Natural killer cell (primary cell): ENCODE measurements around the gene MAVS. TPM values are rescaled to one million over a fixed set of nuclear protein-coding genes. Genes with fewer than 3 reads are reported as not detected.
A peak's percentile ranks its signal among the peaks of the same experiment; 100 is the strongest.

Experiments
- ATAC-seq, 3 donors: fragments of 150-1000 bp in 2 of 3; fragments of 200-7000 bp in 1 of 3; cut with Tn5 transposase; 1 replicate in 1 of 3; 2 replicates in 2 of 3; pipeline ENCODE4 v1.10.0; 2021; ENCODE audit warnings: mild to moderate bottlenecking in 2 of 3, moderate library complexity in 2 of 3
- DNase-seq, 2 donors: peaks; one replicate each; pipeline versions ENCODE4 v3.0.0 to v3.0.0-alpha.2; 2013 to 2021; ENCODE audit warnings: mixed read lengths in 1 of 2
- H3K27ac ChIP-seq: one replicate; pipeline ENCODE4 v1.5.1; 2013; ENCODE audit warnings: mild to moderate bottlenecking, low read length
- H3K27me3 ChIP-seq: one replicate; pipeline ENCODE4 v1.6.1; 2013; ENCODE audit warnings: low read length; ENCODE audit not compliant: control insufficient read depth, insufficient read depth
- H3K36me3 ChIP-seq: one replicate; pipeline ENCODE4 v1.6.1; 2013; ENCODE audit warnings: low read length; ENCODE audit not compliant: control insufficient read depth, insufficient read depth
- H3K4me1 ChIP-seq: one replicate; pipeline ENCODE4 v1.6.1; 2013; ENCODE audit warnings: low read length; ENCODE audit not compliant: control insufficient read depth, insufficient read depth
- H3K4me3 ChIP-seq: one replicate; pipeline ENCODE4 v1.5.1; 2013; ENCODE audit warnings: low read length
- H3K9me3 ChIP-seq: one replicate; pipeline ENCODE4 v1.6.1; 2013; ENCODE audit warnings: low read length; ENCODE audit not compliant: control insufficient read depth, insufficient read depth
- H3K27ac Mint-ChIP-seq, 2 donors: one replicate each; pipeline ENCODE4 v1.8.0; 2022; ENCODE audit warnings: mild to moderate bottlenecking in 2 of 2, mixed read lengths in 2 of 2, moderate library complexity in 1 of 2
- H3K27me3 Mint-ChIP-seq, 2 donors: one replicate each; pipeline ENCODE4 v1.8.0; 2022; ENCODE audit warnings: low read depth in 2 of 2, mixed read lengths in 2 of 2
- H3K36me3 Mint-ChIP-seq: one replicate; pipeline ENCODE4 v1.8.0; 2022; ENCODE audit warnings: mixed read lengths
- H3K4me1 Mint-ChIP-seq, 2 donors: one replicate each; pipeline ENCODE4 v1.8.0; 2022; ENCODE audit warnings: mixed read lengths in 2 of 2
- H3K4me3 Mint-ChIP-seq: one replicate; pipeline ENCODE4 v1.8.0; 2022; ENCODE audit warnings: mild to moderate bottlenecking, moderate library complexity, mixed read lengths
- H3K9me3 Mint-ChIP-seq, 2 donors: one replicate each; pipeline ENCODE4 v1.8.0; 2022; ENCODE audit warnings: mixed read lengths in 2 of 2
- CTCF ChIP-seq: fragments of 200-600 bp; IDR thresholded peaks from one replicate; pipeline ENCODE4 v1.8.0; 2022; ENCODE audit warnings: antibody characterized with exemption
- WGBS: methylation state at CpG from one replicate; pipeline ENCODE4 v1.1.7; 2013; ENCODE audit warnings: missing lambda C conversion rate; ENCODE audit not compliant: insufficient coverage; 5-methylcytosine and 5-hydroxymethylcytosine counted together
- intact Hi-C: fragments of 100-400 bp; cut with micrococcal nuclease; formaldehyde crosslinking; loops from one replicate; pipeline ENCODE4 v1.14.2; 2022
- total RNA-seq, 4 donors: library from RNA; stranded (reverse); fragments of 120-200 nt in 1 of 4; gene quantifications; one replicate each; pipeline versions ENCODE4 v1.2.3 to v1.2.4, GENCODE V29; 2013 to 2022

The MAVS gene
- total RNA-seq, 3 donors from 2014 or later (not counting 1 experiment from before 2014, with no cell fraction given): 23.1 to 30.8 (median 26.4) TPM

GRCh38 chr20:3818155-3819151 lies 28.2 kb upstream of the MAVS start:
- TF ChIP-seq CTCF: no peak
- Histone ChIP-seq H3K27me3 (no peaks in the 10 kb centered on the region), H3K36me3 (peaks cover 8% of the 10 kb centered on the region), H3K4me1 (peaks cover 72% of the 10 kb centered on the region), H3K4me3 (no peak overlapping the region), H3K27ac (no peak overlapping the region), H3K9me3 (no peaks in the 10 kb centered on the region)
- intact Hi-C loops: no loop called here
- Mint-ChIP-seq H3K9me3 (no peaks in the 10 kb centered on the region), H3K27ac (peak overlapping the region; percentile 97), H3K4me1 (peaks cover 49 to 74% of the 10 kb centered on the region in 2 donors), H3K27me3 (no peaks in the 10 kb centered on the region), H3K4me3 (peak overlapping the region; percentile 79), H3K36me3 (no peaks in the 10 kb centered on the region)
- ATAC-seq: no peak
- WGBS: 94% methylated on average over 8 of the region's 8 CpGs
- peak in 1 of 2 donors; percentile 41 for DNase-seq

- Mint-ChIP-seq H3K4me1 (peaks cover 46 to 68% of the 10 kb centered on the region in 2 donors), H3K4me3 (peak overlapping the region; percentile 89), H3K36me3 (no peaks in the 10 kb centered on the region), H3K9me3 (no peaks in the 10 kb centered on the region), H3K27ac (peak overlapping the region; percentile 97), H3K27me3 (no peaks in the 10 kb centered on the region)
- peaks cover 61% of the 10 kb centered on the region for H3K4me1 ChIP-seq
- no peak for TF ChIP-seq CTCF
- peaks cover 18% of the 10 kb centered on the region for H3K36me3 ChIP-seq
- ATAC-seq: no peak
- no peaks in the 10 kb centered on the region for H3K9me3 ChIP-seq
- H3K4me3 ChIP-seq: peak overlapping the region; percentile 69
- whole genome bisulfite sequencing: 64% methylated on average over 19 of the region's 20 CpGs
- intact Hi-C loops: loop anchor here (1.0 to 2.0 kb wide), 6 partner anchors 8 to 51 kb away; partner anchors contain the start of gene MAVS
- no peak for DNase-seq
- H3K27me3 ChIP-seq: no peaks in the 10 kb centered on the region
- H3K27ac ChIP-seq: peak overlapping the region; percentile 87
These were observed 27.1 kb upstream of the MAVS start for GRCh38 chr20:3819411-3820047.

GRCh38 chr20:3820048-3820900 lies 26.4 kb upstream of the MAVS start, which contains the start of gene AP5S1:
Gene AP5S1, plus strand, starts transcription at chr20:3820547. Its CDS starts 1,571 bp downstream, at chr20:3822118.
- Histone ChIP-seq H3K4me1 (peaks cover 54% of the 10 kb centered on the region), H3K36me3 (peaks cover 21% of the 10 kb centered on the region), H3K9me3 (no peaks in the 10 kb centered on the region), H3K27me3 (no peaks in the 10 kb centered on the region), H3K27ac (peak within 1 kb of the TSS; percentile 98), H3K4me3 (peak within 1 kb of the TSS; percentile 69)
- Mint-ChIP-seq H3K27ac (peak within 1 kb of the TSS; percentile 97), H3K4me3 (peak within 1 kb of the TSS; percentile 89), H3K27me3 (no peaks in the 10 kb centered on the region), H3K4me1 (peaks cover 43 to 61% of the 10 kb centered on the region in 2 donors), H3K9me3 (no peaks in the 10 kb centered on the region), H3K36me3 (no peaks in the 10 kb centered on the region)
- ATAC-seq (peak; percentile 82 to 90 (median 85)), DNase-seq (peak; percentile 95 to 97)
- intact Hi-C loops: loop anchor here (1.0 to 2.0 kb wide), 6 partner anchors 9 to 52 kb away; partner anchors contain the start of gene MAVS
- WGBS: under 1% methylated on average over 96 of the region's 96 CpGs
- peak; percentile 97 for TF ChIP-seq CTCF
